ENCODE data around the gene KIF25.

Gene KIF25

GRCh38 chr6:168015482-168016175 lies 18.2 kb downstream of the KIF25 start:
- H3K4me1 ChIP-seq (ENCODE audit: control insufficient read depth, insufficient read depth, low read length): no peaks in the 10 kb centered on the region
- peaks cover 11% of the 10 kb centered on the region for H3K27me3 ChIP-seq (ENCODE audit: control insufficient read depth, insufficient read depth, low read length)
- no peak overlapping the region for H3K9ac ChIP-seq (ENCODE audit: low read length)
- H3K4me3 ChIP-seq (ENCODE audit: low read length): no peak overlapping the region
- H3K36me3 ChIP-seq (ENCODE audit: control insufficient read depth, insufficient read depth, low read length): no peaks in the 10 kb centered on the region
- H3K9me3 ChIP-seq (ENCODE audit: control insufficient read depth, low read length): no peaks in the 10 kb centered on the region

GRCh38 chr6:168016176-168016620 lies 18.7 kb downstream of the KIF25 start:
- H3K9ac ChIP-seq (ENCODE audit: low read length): peak overlapping the region; percentile 5
- H3K4me3 ChIP-seq (ENCODE audit: low read length): no peak overlapping the region
- H3K4me1 ChIP-seq (ENCODE audit: control insufficient read depth, insufficient read depth, low read length): no peaks in the 10 kb centered on the region
- no peaks in the 10 kb centered on the region for H3K9me3 ChIP-seq (ENCODE audit: control insufficient read depth, low read length)
- H3K27me3 ChIP-seq (ENCODE audit: control insufficient read depth, insufficient read depth, low read length): peaks cover 11% of the 10 kb centered on the region
- H3K36me3 ChIP-seq (ENCODE audit: control insufficient read depth, insufficient read depth, low read length): no peaks in the 10 kb centered on the region

DNA sequence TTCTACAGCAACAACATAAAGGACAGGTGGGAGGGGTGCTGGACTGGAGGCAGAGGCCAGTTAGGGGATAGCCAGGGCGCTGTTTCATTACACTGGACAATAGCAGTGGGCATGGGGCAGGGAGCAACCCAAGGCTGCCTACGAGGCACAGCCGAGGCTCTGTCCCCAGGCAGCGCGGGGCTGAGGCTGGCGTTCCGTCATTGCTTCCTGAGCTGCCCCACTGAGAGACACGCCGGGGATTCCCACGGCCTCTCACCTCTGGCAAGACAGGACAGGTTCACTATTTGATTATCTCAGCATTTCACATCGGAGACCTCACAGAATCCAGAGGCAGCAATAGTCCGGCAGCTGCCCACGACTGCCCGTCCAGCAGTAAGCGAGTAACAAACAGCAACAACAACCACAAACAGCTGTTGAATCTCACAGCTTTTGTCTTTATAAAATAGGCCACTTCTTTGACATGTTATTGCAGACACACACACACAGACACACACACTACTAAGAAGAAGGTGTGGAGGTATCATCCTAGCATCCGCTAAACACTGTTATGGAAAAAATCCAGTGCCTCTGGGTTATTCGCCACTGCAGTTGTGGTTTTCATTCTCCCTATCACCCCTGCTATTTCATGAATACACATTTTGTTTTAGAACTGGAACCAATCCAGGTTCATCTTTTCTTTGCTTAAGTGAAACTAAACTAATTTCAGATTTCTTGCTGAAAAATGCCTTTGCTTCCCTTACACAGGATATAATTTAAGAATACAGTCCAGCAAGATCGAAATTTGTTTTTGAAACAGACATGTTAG lies 19.5 kb downstream of the KIF25 start:
- Histone ChIP-seq H3K4me1 (ENCODE audit: control insufficient read depth, insufficient read depth, low read length) (no peaks in the 10 kb centered on the region), H3K36me3 (ENCODE audit: control insufficient read depth, insufficient read depth, low read length) (no peaks in the 10 kb centered on the region), H3K9me3 (ENCODE audit: control insufficient read depth, low read length) (no peaks in the 10 kb centered on the region), H3K27me3 (ENCODE audit: control insufficient read depth, insufficient read depth, low read length) (peaks cover 11% of the 10 kb centered on the region), H3K4me3 (ENCODE audit: low read length) (no peak overlapping the region), H3K9ac (ENCODE audit: low read length) (no peak overlapping the region)

- Histone ChIP-seq H3K36me3 (ENCODE audit: control insufficient read depth, insufficient read depth, low read length) (no peaks in the 10 kb centered on the region), H3K4me1 (ENCODE audit: control insufficient read depth, insufficient read depth, low read length) (no peaks in the 10 kb centered on the region), H3K27me3 (ENCODE audit: control insufficient read depth, insufficient read depth, low read length) (peaks cover 11% of the 10 kb centered on the region), H3K9me3 (ENCODE audit: control insufficient read depth, low read length) (no peaks in the 10 kb centered on the region), H3K4me3 (ENCODE audit: low read length) (no peak overlapping the region), H3K9ac (ENCODE audit: low read length) (no peak overlapping the region)
Measured at GRCh38 chr6:168017629-168018028, 20.2 kb downstream of the KIF25 start.

- Histone ChIP-seq H3K4me1 (ENCODE audit: control insufficient read depth, insufficient read depth, low read length) (no peaks in the 10 kb centered on the region), H3K9ac (ENCODE audit: low read length) (no peak overlapping the region), H3K4me3 (ENCODE audit: low read length) (no peak overlapping the region), H3K27me3 (ENCODE audit: control insufficient read depth, insufficient read depth, low read length) (peaks cover 11% of the 10 kb centered on the region), H3K9me3 (ENCODE audit: control insufficient read depth, low read length) (no peaks in the 10 kb centered on the region), H3K36me3 (ENCODE audit: control insufficient read depth, insufficient read depth, low read length) (no peaks in the 10 kb centered on the region)
Measured at GRCh38 chr6:168018664-168019063, 21.2 kb downstream of the KIF25 start.

- Histone ChIP-seq H3K27me3 (ENCODE audit: control insufficient read depth, insufficient read depth, low read length) (peaks cover 11% of the 10 kb centered on the region), H3K9ac (ENCODE audit: low read length) (no peak overlapping the region), H3K4me3 (ENCODE audit: low read length) (no peak overlapping the region), H3K9me3 (ENCODE audit: control insufficient read depth, low read length) (no peaks in the 10 kb centered on the region), H3K36me3 (ENCODE audit: control insufficient read depth, insufficient read depth, low read length) (no peaks in the 10 kb centered on the region), H3K4me1 (ENCODE audit: control insufficient read depth, insufficient read depth, low read length) (no peaks in the 10 kb centered on the region)
Measured at GRCh38 chr6:168020242-168020641, 22.8 kb downstream of the KIF25 start.

DNA sequence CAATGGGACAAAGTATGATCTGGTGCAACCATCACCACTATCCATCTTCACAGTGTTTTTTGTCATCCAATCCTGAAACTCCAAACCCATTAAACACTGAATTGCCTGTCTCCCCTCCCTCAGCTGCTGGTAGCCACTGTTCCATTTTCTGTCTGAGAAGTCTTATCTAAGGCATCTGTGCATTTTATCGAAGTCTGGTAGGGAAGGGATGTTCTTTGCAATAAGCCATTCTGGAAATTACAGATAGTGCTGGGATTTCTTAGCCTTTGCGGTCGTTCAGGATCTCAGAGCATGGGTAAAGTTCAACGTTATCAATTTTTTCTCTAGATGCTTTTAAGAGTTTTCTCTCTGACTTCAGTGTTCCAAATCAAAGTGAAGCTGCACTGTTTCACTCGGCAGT lies 24.1 kb downstream of the KIF25 start:
- no peaks in the 10 kb centered on the region for H3K9me3 ChIP-seq (ENCODE audit: control insufficient read depth, low read length)
- H3K9ac ChIP-seq (ENCODE audit: low read length): no peak overlapping the region
- no peaks in the 10 kb centered on the region for H3K36me3 ChIP-seq (ENCODE audit: control insufficient read depth, insufficient read depth, low read length)
- no peak overlapping the region for H3K4me3 ChIP-seq (ENCODE audit: low read length)
- H3K4me1 ChIP-seq (ENCODE audit: control insufficient read depth, insufficient read depth, low read length): no peaks in the 10 kb centered on the region
- peaks cover 9% of the 10 kb centered on the region for H3K27me3 ChIP-seq (ENCODE audit: control insufficient read depth, insufficient read depth, low read length)

GRCh38 chr6:168022488-168023321 lies 25.2 kb downstream of the KIF25 start:
- Histone ChIP-seq H3K4me3 (ENCODE audit: low read length) (no peak overlapping the region), H3K9ac (ENCODE audit: low read length) (no peak overlapping the region), H3K36me3 (ENCODE audit: control insufficient read depth, insufficient read depth, low read length) (no peaks in the 10 kb centered on the region), H3K9me3 (ENCODE audit: control insufficient read depth, low read length) (no peaks in the 10 kb centered on the region), H3K4me1 (ENCODE audit: control insufficient read depth, insufficient read depth, low read length) (no peaks in the 10 kb centered on the region), H3K27me3 (ENCODE audit: control insufficient read depth, insufficient read depth, low read length) (peaks cover 3% of the 10 kb centered on the region)

DNA sequence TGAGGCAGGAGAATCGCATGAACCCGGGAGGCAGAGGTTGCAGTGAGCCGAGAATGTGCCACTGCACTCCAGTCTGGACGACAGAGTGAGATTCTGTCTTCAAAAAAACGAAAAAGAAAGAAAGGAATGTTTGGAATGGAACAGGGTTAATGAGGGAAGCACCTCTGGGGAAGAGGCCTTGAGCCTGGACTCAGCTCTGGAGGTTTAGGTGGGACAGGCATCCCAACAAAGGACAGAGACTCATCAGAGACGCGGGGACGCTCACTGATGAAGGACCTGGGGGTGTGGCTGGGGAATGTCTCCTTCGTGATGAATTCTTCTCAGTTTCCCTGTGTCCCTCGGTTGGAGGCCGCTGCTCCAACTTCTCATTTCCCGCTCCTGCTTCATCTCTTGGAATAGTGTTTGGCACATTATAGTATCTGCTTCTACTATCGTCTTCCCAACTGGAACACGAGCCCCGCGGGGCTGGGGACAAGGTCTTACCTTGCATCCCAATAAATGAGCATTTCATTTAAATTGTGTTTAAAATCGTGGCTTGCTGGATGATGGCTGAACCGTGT lies 27.6 kb downstream of the KIF25 start:
- H3K4me1 ChIP-seq (ENCODE audit: control insufficient read depth, insufficient read depth, low read length): no peaks in the 10 kb centered on the region
- no peaks in the 10 kb centered on the region for H3K27me3 ChIP-seq (ENCODE audit: control insufficient read depth, insufficient read depth, low read length)
- no peaks in the 10 kb centered on the region for H3K36me3 ChIP-seq (ENCODE audit: control insufficient read depth, insufficient read depth, low read length)
- H3K4me3 ChIP-seq (ENCODE audit: low read length): no peak overlapping the region
- H3K9ac ChIP-seq (ENCODE audit: low read length): no peak overlapping the region
- no peaks in the 10 kb centered on the region for H3K9me3 ChIP-seq (ENCODE audit: control insufficient read depth, low read length)

DNA sequence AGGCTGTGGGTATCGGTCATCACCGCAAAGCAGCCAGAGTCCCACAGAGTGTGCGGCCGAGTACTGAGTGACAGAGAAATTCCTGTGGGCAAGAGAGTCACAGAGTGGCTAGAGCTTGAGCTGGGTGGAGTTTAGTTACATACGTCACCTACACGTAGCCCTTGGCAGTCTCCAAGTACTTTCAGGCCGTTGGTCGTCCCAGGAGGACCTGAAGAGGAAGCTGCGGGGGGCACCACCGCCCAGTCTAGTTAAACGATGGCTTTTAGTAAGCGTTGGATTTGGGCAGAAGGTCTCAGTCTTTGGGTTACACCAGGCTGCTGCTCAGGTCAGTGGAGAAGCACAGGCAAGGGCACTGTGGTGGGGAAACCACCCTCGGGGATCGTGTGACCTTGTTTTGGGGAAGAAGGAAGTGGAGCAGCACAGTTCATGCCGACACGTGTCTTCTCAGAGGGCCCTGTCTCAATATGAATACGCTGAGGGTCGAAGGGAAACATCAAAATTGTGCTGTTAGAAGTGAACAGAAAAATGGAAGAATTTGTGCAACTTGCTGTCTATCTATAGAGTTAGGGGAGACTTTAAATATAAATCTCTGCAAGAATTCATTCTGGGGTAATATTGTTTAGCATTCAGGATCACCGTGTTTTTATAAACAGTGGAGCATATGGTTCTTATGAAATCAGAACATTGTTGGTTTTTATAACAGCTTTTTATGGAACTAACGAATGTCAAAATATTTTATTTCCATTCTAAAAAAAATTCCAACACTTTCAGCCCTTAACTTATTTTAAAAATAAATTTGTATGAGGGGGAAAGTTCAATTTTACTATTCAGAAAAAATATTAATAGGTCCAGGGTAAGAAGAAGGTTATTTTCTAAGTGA lies 28.6 kb downstream of the KIF25 start:
- Histone ChIP-seq H3K4me1 (ENCODE audit: control insufficient read depth, insufficient read depth, low read length) (no peaks in the 10 kb centered on the region), H3K9me3 (ENCODE audit: control insufficient read depth, low read length) (no peaks in the 10 kb centered on the region), H3K36me3 (ENCODE audit: control insufficient read depth, insufficient read depth, low read length) (no peaks in the 10 kb centered on the region), H3K9ac (ENCODE audit: low read length) (no peak overlapping the region), H3K27me3 (ENCODE audit: control insufficient read depth, insufficient read depth, low read length) (no peaks in the 10 kb centered on the region), H3K4me3 (ENCODE audit: low read length) (no peak overlapping the region)

DNA sequence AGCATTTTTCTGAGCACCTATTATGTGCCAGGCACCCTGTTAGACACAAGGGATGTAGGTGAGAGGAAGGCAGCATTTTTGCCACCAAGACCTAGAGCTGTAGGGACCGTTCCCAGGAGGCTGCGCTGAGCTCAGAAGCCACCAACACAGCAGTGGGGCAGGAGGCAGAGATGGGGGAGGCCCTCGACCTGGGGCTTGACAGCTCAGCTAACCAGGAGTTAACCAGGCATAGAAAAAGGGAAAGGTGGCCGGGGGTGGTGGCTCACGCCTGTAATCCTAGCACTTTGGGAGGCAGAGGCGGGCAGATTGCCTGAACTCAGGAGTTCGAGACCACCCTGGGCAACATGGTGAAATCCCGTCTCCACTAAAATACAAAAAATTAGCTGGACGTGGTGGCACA lies 29.5 kb downstream of the KIF25 start:
- H3K9me3 ChIP-seq (ENCODE audit: control insufficient read depth, low read length): no peaks in the 10 kb centered on the region
- no peaks in the 10 kb centered on the region for H3K27me3 ChIP-seq (ENCODE audit: control insufficient read depth, insufficient read depth, low read length)
- H3K9ac ChIP-seq (ENCODE audit: low read length): no peak overlapping the region
- no peaks in the 10 kb centered on the region for H3K4me1 ChIP-seq (ENCODE audit: control insufficient read depth, insufficient read depth, low read length)
- H3K36me3 ChIP-seq (ENCODE audit: control insufficient read depth, insufficient read depth, low read length): no peaks in the 10 kb centered on the region
- H3K4me3 ChIP-seq (ENCODE audit: low read length): no peak overlapping the region
